Activated CD4-positive, alpha-beta T cell treated with anti-CD3 and anti-CD28 coated beads, Interleukin-2, Interleukin-6, amounts not matched to agents 100 ng/mL and 50 ng/mL, durations not matched to agents 16 hours and 8 hours (primary cell): ENCODE measurements around the gene REXO4.
A peak's percentile ranks its signal among the peaks of the same experiment; 100 is the strongest.

Experiments used
- DNase-seq: peaks from one replicate; pipeline ENCODE4 v3.0.0-alpha.2; 2020

The REXO4 gene

DNA sequence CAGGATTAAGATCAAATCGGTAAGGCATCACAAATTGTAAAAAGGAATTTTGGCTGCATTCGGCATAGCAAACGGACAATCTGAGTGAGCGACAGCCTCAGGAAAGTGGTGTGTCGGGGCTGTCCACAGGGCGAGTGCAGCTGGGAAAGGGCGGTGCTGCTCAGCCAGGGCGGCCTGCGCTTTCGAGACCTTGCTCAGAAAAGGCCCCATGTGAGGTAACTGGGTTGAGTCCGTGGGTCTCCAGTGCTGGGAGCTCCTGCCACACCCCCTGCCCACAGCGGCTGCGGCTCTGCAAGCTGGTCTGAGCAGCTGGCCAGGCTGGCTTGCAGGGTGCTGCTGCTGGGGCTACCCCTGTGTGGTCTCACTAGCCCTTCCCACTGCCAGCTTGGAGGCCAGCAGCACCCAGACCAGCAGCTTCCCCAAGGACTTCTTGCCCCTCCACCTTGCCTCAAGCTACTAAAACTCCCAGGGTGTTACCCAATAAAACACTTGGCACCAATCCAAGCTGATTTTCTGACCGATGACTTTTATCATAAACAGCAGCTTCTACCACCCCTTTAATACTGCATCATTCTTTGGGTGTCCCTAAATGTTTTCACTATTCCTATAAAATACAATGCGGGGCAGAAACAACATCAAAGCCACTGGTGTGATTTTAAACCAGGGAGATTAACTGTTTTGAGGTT lies 55.3 kb downstream of the REXO4 start:
- no peak for DNase-seq

- no peak for DNase-seq
Measured at GRCh38 chr9:133361507-133362092, 56.2 kb downstream of the REXO4 start.

GRCh38 chr9:133360400-133361393 lies 57.1 kb downstream of the REXO4 start:
- no peak for DNase-seq

- DNase-seq, result no peak
Measured at GRCh38 chr9:133359399-133360175, 58.2 kb downstream of the REXO4 start.

DNA sequence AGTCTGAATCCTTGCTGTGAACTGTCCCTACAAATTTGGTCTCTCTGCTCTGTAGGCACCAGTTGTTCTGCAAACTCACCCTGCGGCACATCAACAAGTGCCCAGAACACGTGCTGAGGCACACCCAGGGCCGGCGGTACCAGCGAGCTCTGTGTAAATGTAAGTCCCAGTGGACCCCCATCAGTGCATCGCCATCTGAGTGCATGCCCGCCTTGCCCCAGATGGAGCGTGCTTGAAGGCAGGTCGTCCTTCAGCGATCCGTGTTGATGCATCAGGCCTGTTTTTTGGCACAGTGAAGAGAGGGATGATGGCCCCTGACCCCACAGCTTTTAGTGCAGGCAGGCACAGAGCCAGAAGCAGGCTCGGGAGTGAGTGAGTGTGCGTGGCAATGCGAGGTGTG lies 60.2 kb downstream of the REXO4 start:
- no peak for DNase-seq

GRCh38 chr9:133356391-133357091 lies 61.3 kb downstream of the REXO4 start, which contains the start of the genes SURF1 and SURF2:
TSS of gene SURF1 (minus strand) at chr9:133356487. CDS start at chr9:133356453, 34 bp downstream.
TSS of gene SURF2 (plus strand) at chr9:133356550. CDS start at chr9:133356593, 43 bp downstream.
- peak; percentile 95 for DNase-seq
